Right lobe of liver (tissue), 4 donors: Measurements from ENCODE around the gene FLRT2.

Source experiments
- CTCF ChIP-seq, 4 donors: fragments of 200-600 bp in 3 of 4; fragments of 450-650 bp in 1 of 4; IDR thresholded peaks; one replicate each; pipeline versions ENCODE4 v1.5.1 to v1.8.0; 2016 to 2022; ENCODE audit warnings: antibody characterized with exemption in 4 of 4, mild to moderate bottlenecking in 2 of 4
- POLR2A ChIP-seq: fragments of 450-650 bp; IDR thresholded peaks from one replicate; pipeline ENCODE4 v1.6.1; 2017; ENCODE audit warnings: antibody characterized with exemption, mild to moderate bottlenecking
- donor health status: DM: no; HTN: no; CAD: no.
- donor health status: DM: no; HTN: no; CAD: no.
- donor health status: DM: no; HTN: yes; CAD: no.

- TF ChIP-seq POLR2A (no peak), CTCF (IDR thresholded peaks at IDR 0.05) (no peak)
Observed at GRCh38 chr14:85531141-85531586, 1.2 kb downstream of the FLRT2 start.
